ENCODE results near the gene KIF2A. TPM values are rescaled to one million over a fixed set of nuclear protein-coding genes. Genes with fewer than 3 reads are reported as not detected.

KIF2A gene
- total and polyA plus RNA-seq, 2 of the 8 experiments (the other 6 are each of a cell fraction or from before 2014, with no cell fraction given) = 18.4 to 97.1 TPM

DNA sequence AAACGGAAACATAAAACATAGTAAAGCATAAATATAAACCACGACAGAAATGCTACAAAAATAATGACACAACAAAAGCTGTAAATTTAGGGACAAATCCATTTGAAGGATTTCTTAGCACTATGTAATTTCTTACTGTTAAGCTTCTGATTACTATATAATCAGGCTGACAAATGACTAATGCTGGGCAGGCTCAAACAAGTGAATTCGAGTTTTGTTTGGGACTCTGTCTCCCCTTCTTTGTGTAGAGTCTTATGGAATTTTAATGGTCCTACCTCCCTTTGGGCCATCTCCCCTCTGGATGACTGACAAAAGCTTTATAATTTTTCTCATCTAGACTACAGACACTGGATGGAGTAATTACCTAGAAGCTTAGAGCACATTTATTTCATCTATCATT lies 24.6 kb upstream of the KIF2A start:
- H4K91ac ChIP-seq (replicated peaks; ENCODE audit: insufficient read length, low read length) = no peak overlapping the region
- CTCF ChIA-PET (ENCODE audit: partially characterized antibody) = interaction anchor here (1.0 to 1.1 kb wide), 2 partner anchors 8 to 10 kb away, joined by 3 read pairs; no protein-coding TSS in a partner anchor
- H3K23me2 ChIP-seq (ENCODE audit: low read depth, low read length) = no peaks in the 10 kb centered on the region
- no peak overlapping the region for H3K4me2 ChIP-seq (ENCODE audit: insufficient read depth in 1 of 2, low read depth in 2 of 2, low read length in 2 of 2)
- H2BK12ac ChIP-seq (ENCODE audit: low read depth, low read length) = no peak overlapping the region
- WGBS, 2 experiments (ENCODE audit: extremely low coverage in 1 of 2, insufficient coverage in 1 of 2, insufficient read length in 1 of 2, insufficient replicate concordance in 2 of 2, low coverage in 1 of 2, low lambda C conversion rate in 2 of 2, missing lambda C conversion rate in 1 of 2) = 88% methylated on average over 3 of the region's 3 CpGs; no CpG with 5 or more reads in 1 of the 2 experiments
- no peak overlapping the region for H4K8ac ChIP-seq (ENCODE audit: extremely low read depth, insufficient read depth, low read length)
- H3K4me3 ChIP-seq (ENCODE audit: extremely low read depth in 1 of 4, insufficient read depth in 2 of 4, low read depth in 3 of 4, low read length in 4 of 4) = no peak overlapping the region
- H3K56ac ChIP-seq (replicated peaks; ENCODE audit: insufficient read length, low read depth, low read length) = no peak overlapping the region
- H2BK15ac ChIP-seq (ENCODE audit: low read length) = no peak overlapping the region
- H3K27me3 ChIP-seq (replicated peaks in 1 of 4; ENCODE audit: control insufficient read depth in 3 of 4, extremely low read depth in 1 of 4, insufficient read depth in 3 of 4, low read length in 3 of 4) = no peaks in the 10 kb centered on the region
- no peak overlapping the region for H3K4ac ChIP-seq (replicated peaks; ENCODE audit: insufficient read length, low read depth, low read length)
- no peaks in the 10 kb centered on the region for H3K79me1 ChIP-seq (ENCODE audit: low read depth, low read length)
- H3K27ac ChIP-seq (ENCODE audit: low read depth, low read length) = no peak overlapping the region
- H2BK20ac ChIP-seq (ENCODE audit: low read length) = no peak overlapping the region
- H4K5ac ChIP-seq (ENCODE audit: insufficient read length, low read depth, low read length) = no peak overlapping the region
- H2BK120ac ChIP-seq (replicated peaks; ENCODE audit: low read depth, low read length) = no peak overlapping the region
- H3K36me3 ChIP-seq (ENCODE audit: control insufficient read depth in 2 of 4, insufficient read depth in 4 of 4, low read length in 3 of 4) = no peaks in the 10 kb centered on the region
- no peaks in the 10 kb centered on the region for H3K4me1 ChIP-seq (replicated peaks in 1 of 4; ENCODE audit: control insufficient read depth in 3 of 4, insufficient read depth in 4 of 4, low read length in 3 of 4)
- H2AFZ ChIP-seq (ENCODE audit: low read length) = no peak overlapping the region
- H3K9me3 ChIP-seq (ENCODE audit: insufficient read depth in 2 of 2, low read depth in 1 of 2, low read length in 1 of 2) = peaks cover 0 to 2% of the 10 kb centered on the region in 2 experiments; a peak in 1 of 4 replicates
- no peak for FAIRE-seq
- no peak overlapping the region for H3K23ac ChIP-seq (ENCODE audit: insufficient read length)
- H2BK5ac ChIP-seq (ENCODE audit: low read depth, low read length) = no peak overlapping the region
- H3K18ac ChIP-seq (ENCODE audit: extremely low read depth, low read length) = no peak overlapping the region
- H3K14ac ChIP-seq (ENCODE audit: insufficient read length) = no peak overlapping the region
- H2AK5ac ChIP-seq (ENCODE audit: low read depth, low read length) = no peak overlapping the region
- no peaks in the 10 kb centered on the region for H3K79me2 ChIP-seq (ENCODE audit: control insufficient read depth in 1 of 2, insufficient read depth in 2 of 2, low read length in 2 of 2)
- H3K9ac ChIP-seq (replicated peaks in 1 of 4; ENCODE audit: extremely low read depth in 1 of 4, low read depth in 3 of 4, low read length in 3 of 4) = no peak overlapping the region
- TF ChIP-seq SP1 (IDR thresholded peaks at IDR 0.05; ENCODE audit: low read depth, low read length) (no peak), CHD1 (IDR thresholded peaks at IDR 0.05; ENCODE audit: low read depth, low read length) (no peak), NANOG (IDR thresholded peaks at IDR 0.05; ENCODE audit: insufficient read depth, low read depth, low read length, poor library complexity, severe bottlenecking) (no peak), TBP (IDR thresholded peaks at IDR 0.05; ENCODE audit: low read depth, low read length) (no peak)
- no peak for DNase-seq (ENCODE audit: low read depth in 1 of 2, low spot score in 2 of 2)
- POLR2A ChIA-PET (ENCODE audit: partially characterized antibody) = no interaction called here
- H4K20me1 ChIP-seq (replicated peaks in 1 of 2; ENCODE audit: control insufficient read depth in 1 of 2, insufficient read depth in 2 of 2, low read length in 2 of 2) = no peaks in the 10 kb centered on the region

Measured in H1 (cell line).